Fibroblast of lung (primary cell): ENCODE results near the gene NFYA.

Source experiments
- EZH2 ChIP-seq: IDR thresholded peaks from 2 replicates; pipeline ENCODE4 v1.5.1; 2012; ENCODE audit warnings: low read length, control low read depth, mild to moderate bottlenecking; ENCODE audit errors: missing control alignments
- TF ChIP-seq, protein P1 (sequence below), 2 donors: IDR thresholded peaks in 1 of 2; conservative IDR thresholded peaks in 1 of 2; 1 replicate in 1 of 2; 2 replicates in 1 of 2; pipeline ENCODE4 v1.5.1; 2011 to 2012; ENCODE audit warnings: low read length in 2 of 2, control low read depth in 1 of 2, inconsistent platforms in 1 of 2, low read depth in 1 of 2, mild to moderate bottlenecking in 1 of 2

DNA sequence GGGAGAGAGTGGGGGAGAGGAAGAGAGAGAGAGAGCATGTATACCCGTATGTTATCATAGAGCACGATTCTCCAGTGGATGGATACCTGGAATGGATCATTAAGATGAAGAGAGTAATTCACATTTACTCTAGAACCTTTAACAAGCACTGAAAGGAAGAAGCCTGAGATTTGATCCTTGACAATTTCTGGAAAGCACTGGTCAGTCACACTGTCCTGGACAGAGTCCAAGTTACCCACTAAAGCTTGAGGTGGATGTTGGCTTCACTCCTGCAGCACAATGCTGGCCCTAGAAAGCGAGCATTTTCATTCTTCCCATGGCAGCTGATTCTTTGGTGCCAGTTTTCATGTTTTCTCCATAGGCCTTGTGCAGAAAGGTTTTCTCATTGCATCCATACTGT is 25.6 kb downstream of the NFYA start:
- TF ChIP-seq, protein P1, sequence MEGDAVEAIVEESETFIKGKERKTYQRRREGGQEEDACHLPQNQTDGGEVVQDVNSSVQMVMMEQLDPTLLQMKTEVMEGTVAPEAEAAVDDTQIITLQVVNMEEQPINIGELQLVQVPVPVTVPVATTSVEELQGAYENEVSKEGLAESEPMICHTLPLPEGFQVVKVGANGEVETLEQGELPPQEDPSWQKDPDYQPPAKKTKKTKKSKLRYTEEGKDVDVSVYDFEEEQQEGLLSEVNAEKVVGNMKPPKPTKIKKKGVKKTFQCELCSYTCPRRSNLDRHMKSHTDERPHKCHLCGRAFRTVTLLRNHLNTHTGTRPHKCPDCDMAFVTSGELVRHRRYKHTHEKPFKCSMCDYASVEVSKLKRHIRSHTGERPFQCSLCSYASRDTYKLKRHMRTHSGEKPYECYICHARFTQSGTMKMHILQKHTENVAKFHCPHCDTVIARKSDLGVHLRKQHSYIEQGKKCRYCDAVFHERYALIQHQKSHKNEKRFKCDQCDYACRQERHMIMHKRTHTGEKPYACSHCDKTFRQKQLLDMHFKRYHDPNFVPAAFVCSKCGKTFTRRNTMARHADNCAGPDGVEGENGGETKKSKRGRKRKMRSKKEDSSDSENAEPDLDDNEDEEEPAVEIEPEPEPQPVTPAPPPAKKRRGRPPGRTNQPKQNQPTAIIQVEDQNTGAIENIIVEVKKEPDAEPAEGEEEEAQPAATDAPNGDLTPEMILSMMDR (conservative IDR thresholded peaks at IDR 0.05 in 1 of 2, IDR thresholded peaks at IDR 0.05 in 1 of 2; ENCODE audit: low read depth in 1 of 2, low read length in 2 of 2): no peak
- TF ChIP-seq EZH2: no peak
